ENCODE measurements around the gene BNC2. TPM values are rescaled to one million over a fixed set of nuclear protein-coding genes. Genes with fewer than 3 reads are reported as not detected.
A peak's percentile ranks its signal among the peaks of the same experiment; 100 is the strongest.

Gene BNC2
- total RNA-seq, 1 experiment from 2014 or later: 11.7 TPM

DNA sequence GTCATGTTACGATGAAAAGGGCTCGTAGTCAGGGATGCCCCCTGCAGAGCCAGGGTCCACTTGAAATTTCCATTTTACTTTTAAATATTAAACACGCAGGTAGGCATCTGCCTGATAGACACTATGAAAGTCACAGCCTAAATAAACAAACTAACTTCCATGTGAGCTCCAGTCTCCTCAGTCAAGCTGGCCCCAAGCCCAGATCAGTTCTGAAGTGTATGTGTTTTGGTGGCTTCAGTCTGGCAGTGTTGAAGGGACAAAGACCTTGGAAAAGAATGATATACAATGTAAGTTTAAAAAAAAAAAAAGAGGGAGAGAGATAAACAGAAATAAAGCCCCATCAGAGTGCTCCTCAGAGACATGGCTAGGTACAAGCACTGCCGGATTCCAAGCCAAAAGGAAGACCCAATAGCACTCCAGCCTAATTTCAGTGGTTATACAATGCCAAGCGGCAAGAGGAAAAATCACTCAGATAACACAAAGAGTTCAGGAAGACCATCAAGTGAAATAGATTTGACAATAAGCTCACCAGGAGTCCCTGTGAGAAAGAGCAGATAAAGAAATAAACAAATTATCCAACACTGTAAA, 181.0 kb downstream of the BNC2 start:
- POLR2A ChIA-PET (ENCODE audit: unreplicated experiment): interaction anchor here (0.6 kb wide), 1 partner anchor 15 kb away, joined by 5 read pairs; no protein-coding TSS in a partner anchor
- BruUV-seq (replicated peaks): no TSS peak
- no peak overlapping the region for H2AFZ ChIP-seq (ENCODE audit: low read length)
- ATAC-seq (no peak; the same call in 1 of the 2 replicates), DNase-seq (peak; percentile 19)
- H3K4me1 ChIP-seq (ENCODE audit: insufficient read depth, low read length): peaks cover 7% of the 10 kb centered on the region; the same call in 1 of the 2 replicates
- H3K9me2 ChIP-seq (replicated peaks; ENCODE audit: low read length): no peaks in the 10 kb centered on the region
- H3K4me2 ChIP-seq (ENCODE audit: low read length): no peak overlapping the region
- no peak overlapping the region for H3K27ac ChIP-seq (ENCODE audit: low read length)
- no peaks in the 10 kb centered on the region for H3K27me3 ChIP-seq (ENCODE audit: low read length)
- H3K9ac ChIP-seq (ENCODE audit: low read length): no peak overlapping the region
- no peaks in the 10 kb centered on the region for H4K20me1 ChIP-seq (ENCODE audit: low read length)
- intact Hi-C loops (cut with micrococcal nuclease): no loop called here
- H3K9me3 ChIP-seq (ENCODE audit: low read length): no peaks in the 10 kb centered on the region
- no peak overlapping the region for H3K4me3 ChIP-seq (ENCODE audit: low read length)
- CTCF ChIA-PET: no interaction called here
- H3F3A ChIP-seq (ENCODE audit: low read length, unreplicated experiment): no peaks in the 10 kb centered on the region
- 0 out of 2 replicates have a peak, but pooled peaks cover 5% of the 10 kb centered on the region for H3K79me2 ChIP-seq (ENCODE audit: low read length)
- no peak for TF ChIP-seq CTCF (conservative IDR thresholded peaks at IDR 0.05; ENCODE audit: low read depth, low read length)
- TF ChIP-seq EZH2phosphoT487 (IDR thresholded peaks at IDR 0.05; ENCODE audit: borderline replicate concordance, low read length): no peak
- no peak for TF ChIP-seq EZH2 (IDR thresholded peaks at IDR 0.05; ENCODE audit: low read length, unreplicated experiment)
- no peaks in the 10 kb centered on the region for H3K36me3 ChIP-seq (ENCODE audit: low read depth, low read length)

- 0 out of 2 replicates have a peak, but pooled peaks cover 5% of the 10 kb centered on the region for H3K79me2 ChIP-seq (ENCODE audit: low read length)
- CTCF ChIA-PET: no interaction called here
Measured at GRCh38 chr9:16688814-16689213, 181.7 kb downstream of the BNC2 start.

More at GRCh38 chr9:16688814-16689213, 181.7 kb downstream of the BNC2 start:
- no peaks in the 10 kb centered on the region for H3K9me2 ChIP-seq (replicated peaks; ENCODE audit: low read length)
- no peak overlapping the region for H3K27ac ChIP-seq (ENCODE audit: low read length)
- no peaks in the 10 kb centered on the region for H3K36me3 ChIP-seq (ENCODE audit: low read depth, low read length)
- intact Hi-C loops (cut with micrococcal nuclease): no loop called here
- no peaks in the 10 kb centered on the region for H4K20me1 ChIP-seq (ENCODE audit: low read length)
- peaks cover 7% of the 10 kb centered on the region; the same call in 1 of the 2 replicates for H3K4me1 ChIP-seq (ENCODE audit: insufficient read depth, low read length)
- ATAC-seq: no peak
- H3K9me3 ChIP-seq (ENCODE audit: low read length): no peaks in the 10 kb centered on the region
- H2AFZ ChIP-seq (ENCODE audit: low read length): no peak overlapping the region
- DNase-seq: no peak
- H3K27me3 ChIP-seq (ENCODE audit: low read length): no peaks in the 10 kb centered on the region
- TF ChIP-seq CTCF (conservative IDR thresholded peaks at IDR 0.05; ENCODE audit: low read depth, low read length): no peak
- TF ChIP-seq EZH2 (IDR thresholded peaks at IDR 0.05; ENCODE audit: low read length, unreplicated experiment): no peak
- no peak for TF ChIP-seq EZH2phosphoT487 (IDR thresholded peaks at IDR 0.05; ENCODE audit: borderline replicate concordance, low read length)
- H3F3A ChIP-seq (ENCODE audit: low read length, unreplicated experiment): no peaks in the 10 kb centered on the region
- H3K9ac ChIP-seq (ENCODE audit: low read length): no peak overlapping the region
- no TSS peak for BruUV-seq (replicated peaks)
- POLR2A ChIA-PET (ENCODE audit: unreplicated experiment): no interaction called here
- no peak overlapping the region for H3K4me3 ChIP-seq (ENCODE audit: low read length)
- no peak overlapping the region for H3K4me2 ChIP-seq (ENCODE audit: low read length)
